Trophoblast cell (in vitro differentiated cells and primary cell): ENCODE data around the gene ZMYM1. TPM values are rescaled to one million over a fixed set of nuclear protein-coding genes. Genes with fewer than 3 reads are reported as not detected.

ENCODE experiments used
- DNase-seq, 2 donors: peaks; one replicate each; pipeline ENCODE4 v3.0.0-alpha.2; 2016
- H2AFZ ChIP-seq: 2 replicates; pipeline ENCODE4 v1.6.1; 2013; ENCODE audit warnings: low read length, moderate library complexity, mild to moderate bottlenecking; ENCODE audit not compliant: insufficient read depth, poor library complexity
- H2AK5ac ChIP-seq: 2 replicates; pipeline ENCODE4 v1.6.1; 2013; ENCODE audit warnings: mild to moderate bottlenecking, low read length
- H2BK120ac ChIP-seq: 2 replicates; pipeline ENCODE4 v1.6.1; 2013; ENCODE audit warnings: low read length, mild to moderate bottlenecking, moderate library complexity; ENCODE audit not compliant: insufficient read depth, poor library complexity
- H2BK12ac ChIP-seq: 2 replicates; pipeline ENCODE4 v1.6.1; 2013; ENCODE audit warnings: mild to moderate bottlenecking, low read length, moderate library complexity
- H2BK5ac ChIP-seq: 2 replicates; pipeline ENCODE4 v1.6.1; 2013; ENCODE audit warnings: low read length, low read depth, moderate library complexity, mild to moderate bottlenecking; ENCODE audit not compliant: poor library complexity
- H3K14ac ChIP-seq: 2 replicates; pipeline ENCODE4 v1.6.1; 2013; ENCODE audit warnings: mild to moderate bottlenecking, low read length
- H3K18ac ChIP-seq: 2 replicates; pipeline ENCODE4 v1.6.1; 2013; ENCODE audit warnings: mild to moderate bottlenecking, low read length
- H3K23ac ChIP-seq: 2 replicates; pipeline ENCODE4 v1.6.1; 2013; ENCODE audit warnings: low read length
- H3K27ac ChIP-seq: 2 replicates; pipeline ENCODE4 v1.5.1; 2013; ENCODE audit warnings: low read depth, mild to moderate bottlenecking, inconsistent platforms, low read length, moderate library complexity
- H3K27me3 ChIP-seq: 2 replicates; pipeline ENCODE4 v1.6.1; 2013; ENCODE audit warnings: inconsistent platforms, mild to moderate bottlenecking, low read length, moderate library complexity; ENCODE audit not compliant: insufficient read depth
- H3K36me3 ChIP-seq, 2 experiments: 1 replicate in 1 of 2; 2 replicates in 1 of 2; pipeline ENCODE4 v1.6.1; 2013; ENCODE audit warnings: low read length in 2 of 2, mild to moderate bottlenecking in 2 of 2, moderate library complexity in 1 of 2; ENCODE audit not compliant: insufficient read depth in 2 of 2, control insufficient read depth in 1 of 2
- H3K4ac ChIP-seq: 2 replicates; pipeline ENCODE4 v1.6.1; 2013; ENCODE audit warnings: low read depth, mild to moderate bottlenecking, low read length, moderate library complexity
- H3K4me1 ChIP-seq, 2 experiments: 1 replicate in 1 of 2; 2 replicates in 1 of 2; pipeline ENCODE4 v1.6.1; 2013; ENCODE audit warnings: low read length in 2 of 2, mild to moderate bottlenecking in 2 of 2, moderate library complexity in 1 of 2; ENCODE audit not compliant: insufficient read depth in 2 of 2, control insufficient read depth in 1 of 2
- H3K4me2 ChIP-seq: 2 replicates; pipeline ENCODE4 v1.6.1; 2013; ENCODE audit warnings: inconsistent platforms, mild to moderate bottlenecking, low read length, moderate library complexity
- H3K4me3 ChIP-seq: 2 replicates; pipeline ENCODE4 v1.5.1; 2013; ENCODE audit warnings: mild to moderate bottlenecking, low read depth, low read length, inconsistent platforms
- H3K79me1 ChIP-seq: one replicate; pipeline ENCODE4 v1.6.1; 2013; ENCODE audit warnings: low read length
- H3K79me2 ChIP-seq: 2 replicates; pipeline ENCODE4 v1.6.1; 2013; ENCODE audit warnings: low read length, mild to moderate bottlenecking; ENCODE audit not compliant: control insufficient read depth, insufficient read depth, poor library complexity
- H3K9ac ChIP-seq: 2 replicates; pipeline ENCODE4 v1.6.1; 2013; ENCODE audit warnings: mild to moderate bottlenecking, low read length
- H3K9me3 ChIP-seq: 2 replicates; pipeline ENCODE4 v1.6.1; 2013; ENCODE audit warnings: low read depth, mild to moderate bottlenecking, control low read depth, inconsistent platforms, low read length; ENCODE audit not compliant: insufficient read depth
- H4K12ac ChIP-seq: 2 replicates; pipeline ENCODE4 v1.6.1; 2013; ENCODE audit warnings: low read depth, mild to moderate bottlenecking, low read length, moderate library complexity
- H4K8ac ChIP-seq: 2 replicates; pipeline ENCODE4 v1.6.1; 2013; ENCODE audit warnings: low read depth, mild to moderate bottlenecking, low read length, moderate library complexity
- H4K91ac ChIP-seq: one replicate; pipeline ENCODE4 v1.6.1; 2013; ENCODE audit warnings: low read depth, mild to moderate bottlenecking, low read length, moderate library complexity
- WGBS: extraction: QIAGEN DNeasy Blood & Tissue Kit; methylation state at CpG from one replicate; pipeline ENCODE4 v1.1.7; 2013; ENCODE audit warnings: missing lambda C conversion rate; ENCODE audit not compliant: insufficient read length, insufficient coverage; ENCODE audit errors: extremely low coverage; 5-methylcytosine and 5-hydroxymethylcytosine counted together
- polyA plus RNA-seq: library from polyadenylated mRNA; stranded (reverse); fragments of 200-250 nt; gene quantifications from 2 replicates; pipeline ENCODE4 v1.2.3, GENCODE V29; 2013

ZMYM1 gene
- 9.4 and 10.8 TPM in 2 replicates for polyA plus RNA-seq

DNA sequence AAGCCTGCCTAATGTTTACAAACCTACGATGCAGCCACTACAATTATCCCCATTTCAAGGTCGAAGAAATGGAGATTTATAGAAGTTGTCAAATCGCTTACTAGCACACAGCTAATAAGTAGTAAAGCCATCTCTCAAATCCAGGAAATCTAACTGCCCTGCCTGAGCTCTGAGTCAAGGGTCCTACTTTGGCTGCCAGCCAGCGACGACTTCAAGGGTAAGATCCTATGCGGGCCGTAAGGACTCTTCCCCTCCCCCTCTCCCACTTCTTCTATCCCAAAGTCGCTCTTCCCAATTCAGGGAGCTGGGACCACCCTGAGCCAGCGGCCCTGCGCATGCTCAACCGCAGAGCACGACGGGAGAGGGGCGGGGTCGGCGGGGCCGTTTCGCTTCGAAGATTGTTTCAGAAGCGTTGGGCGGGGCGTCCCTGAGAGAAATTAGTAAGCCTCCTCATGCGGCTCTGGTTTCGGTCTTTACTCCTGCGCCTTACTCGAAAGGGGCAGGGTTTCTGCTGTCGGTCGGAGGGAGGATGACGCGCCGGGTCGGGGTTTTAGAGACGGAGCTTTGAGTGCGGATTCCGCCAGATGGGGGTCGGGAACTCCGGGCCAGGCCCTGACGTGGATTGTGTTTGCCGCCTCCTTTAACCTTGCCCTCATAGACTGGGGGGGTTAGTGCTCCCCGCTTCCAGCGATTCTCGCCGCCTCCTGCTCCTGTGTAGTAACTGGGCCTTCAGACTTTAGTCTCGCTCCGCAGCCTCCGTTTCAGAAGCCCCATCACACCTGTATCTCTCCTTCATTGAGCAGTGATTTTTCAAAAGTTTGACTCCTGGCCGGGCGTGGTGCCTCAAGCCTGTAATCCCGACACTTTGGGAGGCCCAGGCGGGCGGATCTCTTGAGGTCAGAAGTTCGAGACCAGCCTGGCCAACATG is at the start of gene ZMYM1:
Gene ZMYM1 (plus strand): TSS at position 383 of the 928 bp plus-strand sequence. CDS start 14,603 bp downstream, outside the sequence.
- H3K4me1 ChIP-seq: peaks cover 3 to 4% of the 10 kb centered on the region in 2 experiments
- peaks cover 11% of the 10 kb centered on the region for H3K79me2 ChIP-seq
- peak within 1 kb of the TSS; percentile 8 for H2BK120ac ChIP-seq
- peak within 1 kb of the TSS; percentile 82 for H2AFZ ChIP-seq
- peaks cover 8% of the 10 kb centered on the region for H3K79me1 ChIP-seq
- H3K27ac ChIP-seq: peak within 1 kb of the TSS; percentile 74
- no CpG with 5 or more reads among the region's 52 CpGs for WGBS
- H3K18ac ChIP-seq: peak within 1 kb of the TSS; percentile 81
- peak; percentile 90 to 91 for DNase-seq
- peak within 1 kb of the TSS; percentile 63 for H3K4me2 ChIP-seq
- H4K8ac ChIP-seq: peak within 1 kb of the TSS; percentile 99
- peak within 1 kb of the TSS; percentile 44 for H3K9ac ChIP-seq
- peak within 1 kb of the TSS; percentile 81 for H3K4ac ChIP-seq
- H3K27me3 ChIP-seq: no peaks in the 10 kb centered on the region
- no peak within 1 kb of the TSS for H3K23ac ChIP-seq
- peak within 1 kb of the TSS; percentile 64 for H2AK5ac ChIP-seq
- H3K36me3 ChIP-seq: no peaks in the 10 kb centered on the region
- H3K9me3 ChIP-seq: no peaks in the 10 kb centered on the region
- peak within 1 kb of the TSS; percentile 85 for H2BK5ac ChIP-seq
- peak within 1 kb of the TSS; percentile 81 for H4K12ac ChIP-seq
- peak within 1 kb of the TSS; percentile 70 for H4K91ac ChIP-seq
- H3K14ac ChIP-seq: peak within 1 kb of the TSS; percentile 82
- H2BK12ac ChIP-seq: no peak within 1 kb of the TSS
- peak within 1 kb of the TSS; percentile 73 for H3K4me3 ChIP-seq

DNA sequence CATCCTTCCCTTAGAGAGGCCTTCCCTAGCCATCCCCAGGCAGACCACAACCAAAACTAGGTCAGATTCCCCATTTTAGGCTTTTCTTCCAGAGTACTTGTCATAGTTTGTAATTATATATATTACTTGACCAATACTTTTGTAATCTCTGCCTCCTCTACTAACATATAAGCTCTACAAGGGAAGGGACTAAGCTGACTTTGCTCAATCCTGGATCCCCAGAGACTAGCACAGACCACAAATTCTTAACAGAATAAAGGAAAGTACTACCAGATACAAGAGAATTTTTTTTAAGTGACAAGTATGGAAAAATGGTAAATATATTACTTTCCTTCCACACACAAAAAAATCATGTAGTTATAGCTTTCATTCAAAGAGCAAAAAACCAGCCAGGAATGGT is 49.4 kb upstream of the ZMYM1 start:
- H4K91ac ChIP-seq: no peak overlapping the region
- H2BK120ac ChIP-seq: no peak overlapping the region
- no peak overlapping the region for H2BK12ac ChIP-seq
- H3K4me3 ChIP-seq: no peak overlapping the region
- no peak for DNase-seq
- H4K12ac ChIP-seq: no peak overlapping the region
- H2BK5ac ChIP-seq: no peak overlapping the region
- peaks cover 7% of the 10 kb centered on the region for H3K79me1 ChIP-seq
- H3K4me2 ChIP-seq: no peak overlapping the region
- no peak overlapping the region for H3K23ac ChIP-seq
- H3K9me3 ChIP-seq: no peaks in the 10 kb centered on the region
- peaks cover 2% of the 10 kb centered on the region in 2 experiments for H3K4me1 ChIP-seq
- H3K36me3 ChIP-seq: peaks cover 0 to 5% of the 10 kb centered on the region in 2 experiments
- no peak overlapping the region for H2AK5ac ChIP-seq
- no peak overlapping the region for H3K4ac ChIP-seq
- H3K18ac ChIP-seq: no peak overlapping the region
- no peak overlapping the region for H3K27ac ChIP-seq
- H3K9ac ChIP-seq: no peak overlapping the region
- H3K27me3 ChIP-seq: no peaks in the 10 kb centered on the region
- no peak overlapping the region for H4K8ac ChIP-seq
- H3K14ac ChIP-seq: no peak overlapping the region
- peaks cover 2% of the 10 kb centered on the region for H3K79me2 ChIP-seq
- H2AFZ ChIP-seq: no peak overlapping the region

DNA sequence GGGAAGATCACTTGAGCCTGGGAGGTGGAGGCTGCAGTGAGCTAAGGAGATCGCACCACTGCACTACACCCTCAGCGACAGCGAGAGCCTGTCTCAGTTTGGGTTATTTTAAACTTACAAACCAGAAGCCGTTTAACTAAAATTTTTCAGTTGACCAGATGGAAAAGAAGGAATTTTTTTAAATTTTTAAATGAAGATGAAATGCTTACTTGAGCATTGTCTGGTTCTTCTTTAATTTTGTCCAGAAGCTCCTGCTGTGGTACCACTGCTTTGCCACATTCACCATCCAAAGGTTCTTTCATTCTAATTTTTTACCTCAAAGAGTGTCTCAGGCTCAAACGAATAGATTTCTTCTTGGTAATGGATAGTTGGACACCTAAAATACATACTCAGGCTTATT is 48.8 kb upstream of the ZMYM1 start:
- Histone ChIP-seq H3K4ac (no peak overlapping the region), H3K79me2 (peaks cover 2% of the 10 kb centered on the region), H3K14ac (no peak overlapping the region), H3K9me3 (no peaks in the 10 kb centered on the region), H4K91ac (no peak overlapping the region), H3K27me3 (no peaks in the 10 kb centered on the region), H2BK120ac (no peak overlapping the region), H3K23ac (no peak overlapping the region), H3K18ac (no peak overlapping the region), H3K9ac (no peak overlapping the region), H4K12ac (peak overlapping the region; percentile 30), H3K79me1 (peaks cover 7% of the 10 kb centered on the region), H3K4me1 (peaks cover 2% of the 10 kb centered on the region in 2 experiments), H2BK12ac (no peak overlapping the region), H2AFZ (no peak overlapping the region), H2BK5ac (no peak overlapping the region), H3K4me3 (no peak overlapping the region), H3K36me3 (peaks cover 0 to 5% of the 10 kb centered on the region in 2 experiments), H3K4me2 (no peak overlapping the region), H3K27ac (no peak overlapping the region), H4K8ac (no peak overlapping the region), H2AK5ac (no peak overlapping the region)
- no CpG with 5 or more reads among the region's 5 CpGs for whole genome bisulfite sequencing
- DNase-seq: no peak

DNA sequence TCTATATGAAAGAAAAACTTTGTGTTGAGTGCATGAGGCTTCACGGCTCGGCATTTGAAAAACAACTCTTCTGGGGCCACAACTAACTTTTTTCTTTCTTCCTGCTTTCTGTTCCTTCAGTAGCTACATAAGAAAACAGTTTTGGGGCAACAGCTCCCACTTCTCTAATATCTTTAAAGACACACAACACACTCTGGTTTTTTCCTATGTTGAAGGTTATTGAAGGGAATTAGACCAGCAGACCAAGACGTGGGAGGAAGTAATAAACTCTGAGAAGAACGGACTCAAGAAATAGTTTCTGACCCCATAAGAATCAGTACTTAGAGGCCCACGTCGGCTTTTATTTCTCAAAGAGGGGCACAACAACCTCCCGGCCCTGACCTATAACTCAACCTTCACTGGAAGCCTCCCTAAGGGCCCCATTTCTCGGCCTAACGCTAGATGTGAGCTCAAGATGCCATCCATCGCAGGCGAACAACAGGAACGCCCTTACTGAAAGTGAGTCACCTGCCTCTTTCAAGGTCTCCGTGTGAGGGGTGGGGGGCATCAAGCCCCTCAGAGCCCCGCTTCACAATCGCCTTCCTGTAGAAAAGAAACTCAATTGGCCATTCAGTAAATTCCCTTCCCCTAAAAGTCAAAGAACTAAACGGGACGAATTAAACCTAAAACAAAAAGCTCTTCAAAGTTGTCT is 48.3 kb upstream of the ZMYM1 start:
- no peak overlapping the region for H3K23ac ChIP-seq

More for the DNA sequence above, 48.3 kb upstream of the ZMYM1 start:
- Histone ChIP-seq H2AK5ac (no peak overlapping the region), H4K91ac (no peak overlapping the region), H3K36me3 (peaks cover 0 to 5% of the 10 kb centered on the region in 2 experiments), H3K27me3 (no peaks in the 10 kb centered on the region), H3K79me2 (peaks cover 2% of the 10 kb centered on the region), H2BK5ac (no peak overlapping the region), H3K9ac (peak overlapping the region; percentile 79), H3K18ac (no peak overlapping the region), H3K4me2 (peak overlapping the region; percentile 75), H2BK120ac (no peak overlapping the region), H4K12ac (peak overlapping the region; percentile 74), H3K4ac (peak overlapping the region; percentile 58), H4K8ac (peak overlapping the region; percentile 73), H3K79me1 (peaks cover 7% of the 10 kb centered on the region), H3K4me1 (peaks cover 2% of the 10 kb centered on the region in 2 experiments), H2AFZ (peak overlapping the region; percentile 43), H3K4me3 (peak overlapping the region; percentile 79), H3K9me3 (no peaks in the 10 kb centered on the region), H3K14ac (peak overlapping the region; percentile 55), H2BK12ac (no peak overlapping the region), H3K27ac (peak overlapping the region; percentile 86)
- WGBS: no CpG with 5 or more reads among the region's 17 CpGs
- DNase-seq: peak; percentile 13 to 33
